Ishikawa (cell line): ENCODE measurements around the gene CNOT1.

ENCODE experiments used
- CEBPB ChIP-seq: IDR thresholded peaks from 2 replicates; pipeline ENCODE4 v1.6.1; 2012
- CREB1 ChIP-seq: IDR thresholded peaks from 2 replicates; pipeline ENCODE4 v1.6.1; 2012; ENCODE audit warnings: low read depth
- EGR1 ChIP-seq: IDR thresholded peaks from 2 replicates; pipeline ENCODE4 v1.6.1; 2012
- EP300 ChIP-seq: IDR thresholded peaks from 2 replicates; pipeline ENCODE4 v1.6.1; 2012; ENCODE audit warnings: borderline replicate concordance
- FOXM1 ChIP-seq: IDR thresholded peaks from 2 replicates; pipeline ENCODE4 v1.6.1; 2012; ENCODE audit warnings: low read depth, borderline replicate concordance
- RAD21 ChIP-seq: IDR thresholded peaks from 2 replicates; pipeline ENCODE4 v1.6.1; 2012; ENCODE audit warnings: low read depth
- TAF1 ChIP-seq: IDR thresholded peaks from 2 replicates; pipeline ENCODE4 v1.6.1; 2012; ENCODE audit warnings: low read depth, mild to moderate bottlenecking
- TCF12 ChIP-seq: IDR thresholded peaks from 2 replicates; pipeline ENCODE4 v1.6.1; 2012; ENCODE audit warnings: low read depth
- TEAD4 ChIP-seq: IDR thresholded peaks from 2 replicates; pipeline ENCODE4 v1.6.1; 2012
- YY1 ChIP-seq: IDR thresholded peaks from 2 replicates; pipeline ENCODE4 v1.6.1; 2012; ENCODE audit warnings: low read depth
- TF ChIP-seq, protein P1 (sequence below): IDR thresholded peaks from 2 replicates; pipeline ENCODE4 v1.6.1; 2012; ENCODE audit warnings: low read depth, mild to moderate bottlenecking
- TF ChIP-seq, protein P2 (sequence below): IDR thresholded peaks from 2 replicates; pipeline ENCODE4 v1.6.1; 2012
- TF ChIP-seq, protein P3 (sequence below): IDR thresholded peaks from 2 replicates; pipeline ENCODE4 v1.6.1; 2012

DNA sequence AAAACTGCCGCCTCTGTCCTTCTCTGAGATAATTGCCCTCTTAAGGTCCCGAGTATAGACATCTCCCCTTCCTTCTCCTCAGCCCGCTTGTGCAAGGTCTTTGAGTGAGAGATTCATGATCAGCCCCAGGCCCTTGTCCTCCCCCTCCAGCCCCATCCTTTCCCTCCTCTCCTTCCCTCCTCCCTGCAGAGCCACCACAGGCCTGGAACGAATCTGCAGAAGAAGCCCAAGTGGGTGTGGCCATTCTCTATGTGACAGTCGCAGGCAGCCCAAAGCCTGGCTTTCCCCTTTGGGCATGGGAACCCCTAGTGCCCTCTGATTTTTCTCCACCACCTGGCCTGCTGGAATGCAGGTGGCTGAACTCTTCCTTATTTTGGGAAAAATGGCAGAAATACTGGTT, 136.9 kb downstream of the CNOT1 start:
- TF ChIP-seq EP300 = no peak
- no peak for TF ChIP-seq TCF12
- TF ChIP-seq TAF1 = no peak
- TF ChIP-seq, protein P1, sequence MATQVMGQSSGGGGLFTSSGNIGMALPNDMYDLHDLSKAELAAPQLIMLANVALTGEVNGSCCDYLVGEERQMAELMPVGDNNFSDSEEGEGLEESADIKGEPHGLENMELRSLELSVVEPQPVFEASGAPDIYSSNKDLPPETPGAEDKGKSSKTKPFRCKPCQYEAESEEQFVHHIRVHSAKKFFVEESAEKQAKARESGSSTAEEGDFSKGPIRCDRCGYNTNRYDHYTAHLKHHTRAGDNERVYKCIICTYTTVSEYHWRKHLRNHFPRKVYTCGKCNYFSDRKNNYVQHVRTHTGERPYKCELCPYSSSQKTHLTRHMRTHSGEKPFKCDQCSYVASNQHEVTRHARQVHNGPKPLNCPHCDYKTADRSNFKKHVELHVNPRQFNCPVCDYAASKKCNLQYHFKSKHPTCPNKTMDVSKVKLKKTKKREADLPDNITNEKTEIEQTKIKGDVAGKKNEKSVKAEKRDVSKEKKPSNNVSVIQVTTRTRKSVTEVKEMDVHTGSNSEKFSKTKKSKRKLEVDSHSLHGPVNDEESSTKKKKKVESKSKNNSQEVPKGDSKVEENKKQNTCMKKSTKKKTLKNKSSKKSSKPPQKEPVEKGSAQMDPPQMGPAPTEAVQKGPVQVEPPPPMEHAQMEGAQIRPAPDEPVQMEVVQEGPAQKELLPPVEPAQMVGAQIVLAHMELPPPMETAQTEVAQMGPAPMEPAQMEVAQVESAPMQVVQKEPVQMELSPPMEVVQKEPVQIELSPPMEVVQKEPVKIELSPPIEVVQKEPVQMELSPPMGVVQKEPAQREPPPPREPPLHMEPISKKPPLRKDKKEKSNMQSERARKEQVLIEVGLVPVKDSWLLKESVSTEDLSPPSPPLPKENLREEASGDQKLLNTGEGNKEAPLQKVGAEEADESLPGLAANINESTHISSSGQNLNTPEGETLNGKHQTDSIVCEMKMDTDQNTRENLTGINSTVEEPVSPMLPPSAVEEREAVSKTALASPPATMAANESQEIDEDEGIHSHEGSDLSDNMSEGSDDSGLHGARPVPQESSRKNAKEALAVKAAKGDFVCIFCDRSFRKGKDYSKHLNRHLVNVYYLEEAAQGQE = no peak
- TF ChIP-seq CEBPB = no peak
- no peak for TF ChIP-seq FOXM1
- TF ChIP-seq CREB1 = no peak
- TF ChIP-seq, protein P2, sequence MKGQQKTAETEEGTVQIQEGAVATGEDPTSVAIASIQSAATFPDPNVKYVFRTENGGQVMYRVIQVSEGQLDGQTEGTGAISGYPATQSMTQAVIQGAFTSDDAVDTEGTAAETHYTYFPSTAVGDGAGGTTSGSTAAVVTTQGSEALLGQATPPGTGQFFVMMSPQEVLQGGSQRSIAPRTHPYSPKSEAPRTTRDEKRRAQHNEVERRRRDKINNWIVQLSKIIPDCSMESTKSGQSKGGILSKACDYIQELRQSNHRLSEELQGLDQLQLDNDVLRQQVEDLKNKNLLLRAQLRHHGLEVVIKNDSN = no peak
- TF ChIP-seq, protein P3, sequence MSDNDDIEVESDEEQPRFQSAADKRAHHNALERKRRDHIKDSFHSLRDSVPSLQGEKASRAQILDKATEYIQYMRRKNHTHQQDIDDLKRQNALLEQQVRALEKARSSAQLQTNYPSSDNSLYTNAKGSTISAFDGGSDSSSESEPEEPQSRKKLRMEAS = no peak
- TF ChIP-seq RAD21 = no peak
- no peak for TF ChIP-seq YY1
- TF ChIP-seq TEAD4 = no peak
- no peak for TF ChIP-seq EGR1
